Transverse colon (tissue), 4 donors: Measurements from ENCODE around the gene CFAP52. TPM values are rescaled to one million over a fixed set of nuclear protein-coding genes. Genes with fewer than 3 reads are reported as not detected.

Source experiments
- DNase-seq: peaks from one replicate; pipeline ENCODE4 v3.0.0-alpha.2; 2019
- H3K27ac ChIP-seq, 4 donors: fragments of 200-600 bp; sonication (generic); 2 replicates each; pipeline ENCODE4 v1.5.1; 2016 to 2018; ENCODE audit warnings: inconsistent platforms in 4 of 4
- H3K27me3 ChIP-seq: fragments of 200-600 bp; sonication (generic); 2 replicates; pipeline ENCODE4 v1.5.1; 2017; ENCODE audit warnings: inconsistent platforms
- H3K36me3 ChIP-seq, 4 donors: fragments of 200-600 bp; sonication (generic); 2 replicates each; pipeline ENCODE4 v1.5.1; 2017 to 2019; ENCODE audit warnings: inconsistent platforms in 4 of 4
- H3K4me1 ChIP-seq, 4 donors: fragments of 200-600 bp; sonication (generic); 2 replicates each; pipeline ENCODE4 v1.5.1; 2017 to 2020; ENCODE audit warnings: inconsistent platforms in 4 of 4
- H3K4me3 ChIP-seq, 4 donors: fragments of 200-600 bp; sonication (generic); 1 replicate in 1 of 4; 2 replicates in 3 of 4; pipeline versions ENCODE4 v1.5.1 to v1.6.1; 2017 to 2019; ENCODE audit warnings: inconsistent platforms in 4 of 4
- H3K9me3 ChIP-seq, 2 donors: fragments of 200-600 bp; sonication (generic); 2 replicates each; pipeline ENCODE4 v1.5.1; 2017 to 2019; ENCODE audit warnings: inconsistent platforms in 2 of 2
- EP300 ChIP-seq: sonication (generic); formaldehyde crosslinking; IDR thresholded peaks from one replicate; pipeline ENCODE4 v1.6.1; 2017; ENCODE audit warnings: antibody characterized with exemption, low read depth
- POLR2A ChIP-seq: fragments of 450-650 bp; IDR thresholded peaks from one replicate; pipeline ENCODE4 v1.6.1; 2016; ENCODE audit warnings: antibody characterized with exemption, mild to moderate bottlenecking, moderate library complexity
- POLR2AphosphoS5 ChIP-seq, 3 donors: sonication (generic); formaldehyde crosslinking; IDR thresholded peaks; one replicate each; pipeline ENCODE4 v1.6.1; 2016; ENCODE audit warnings: antibody characterized with exemption in 3 of 3
- WGBS, 2 donors: methylation state at CpG; one replicate each; pipeline ENCODE4 v1.1.5; 2018; ENCODE audit warnings: low coverage in 1 of 2; 5-methylcytosine and 5-hydroxymethylcytosine counted together
- in situ Hi-C, 4 donors: fragments of 200-750 bp; cut with MboI; loops; one replicate each; pipeline versions ENCODE4 v1.15.0 to v1.15.1; 2017; ENCODE audit warnings: low sequenced_read_pairs in 3 of 4, low pct_ligation_motif_present in 1 of 4, low pct_unique_long_range_greater_than_20kb in 1 of 4
- intact Hi-C: fragments of 100-400 bp; cut with DNase I; formaldehyde crosslinking; loops from one replicate; pipeline ENCODE4 v1.15.1; 2023; ENCODE audit warnings: low total_unique reads
- total RNA-seq, 4 donors: library from RNA; depleted of rRNA; stranded (reverse); fragments of >200 nt; gene quantifications; one replicate each; pipeline ENCODE4 v1.1.0, GENCODE V29; 2016
- TF ChIP-seq, protein P1 (sequence below), 5 experiments: fragments of 200-600 bp in 3 of 5; fragments of 450-650 bp in 2 of 5; sonication (generic) in 3 of 5; IDR thresholded peaks; 1 replicate in 2 of 5; 2 replicates in 3 of 5; pipeline ENCODE4 v1.5.1; 2016 to 2017; ENCODE audit warnings: antibody characterized with exemption in 5 of 5, inconsistent platforms in 3 of 5, mild to moderate bottlenecking in 2 of 5, moderate library complexity in 1 of 5

Gene CFAP52
- total RNA-seq, 4 donors from 2014 or later = not detected

DNA sequence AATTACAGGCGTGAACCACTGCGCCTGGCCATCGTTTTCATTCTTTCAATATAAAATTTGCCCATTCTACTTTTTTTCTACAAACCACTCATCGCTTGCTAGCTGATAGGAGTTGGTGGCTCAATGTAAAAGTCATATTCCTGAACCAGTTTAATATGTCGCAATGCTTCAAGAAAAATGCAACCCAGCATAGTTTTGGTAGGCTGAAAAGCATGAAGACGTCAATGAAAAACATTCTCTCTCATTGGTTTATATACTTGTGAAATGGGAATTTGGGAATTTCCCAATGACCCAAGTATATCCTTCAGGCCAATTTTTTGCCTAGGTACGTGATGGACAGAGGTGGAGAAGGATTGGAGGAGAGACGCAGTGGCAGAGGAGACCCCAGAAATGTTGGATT is 95.8 kb downstream of the CFAP52 start:
- DNase-seq = no peak
- Histone ChIP-seq H3K9me3 (no peaks in the 10 kb centered on the region), H3K36me3 (no peaks in the 10 kb centered on the region), H3K27ac (no peak overlapping the region), H3K27me3 (no peaks in the 10 kb centered on the region), H3K4me1 (no peaks in the 10 kb centered on the region), H3K4me3 (no peak overlapping the region)
- TF ChIP-seq, protein P1, sequence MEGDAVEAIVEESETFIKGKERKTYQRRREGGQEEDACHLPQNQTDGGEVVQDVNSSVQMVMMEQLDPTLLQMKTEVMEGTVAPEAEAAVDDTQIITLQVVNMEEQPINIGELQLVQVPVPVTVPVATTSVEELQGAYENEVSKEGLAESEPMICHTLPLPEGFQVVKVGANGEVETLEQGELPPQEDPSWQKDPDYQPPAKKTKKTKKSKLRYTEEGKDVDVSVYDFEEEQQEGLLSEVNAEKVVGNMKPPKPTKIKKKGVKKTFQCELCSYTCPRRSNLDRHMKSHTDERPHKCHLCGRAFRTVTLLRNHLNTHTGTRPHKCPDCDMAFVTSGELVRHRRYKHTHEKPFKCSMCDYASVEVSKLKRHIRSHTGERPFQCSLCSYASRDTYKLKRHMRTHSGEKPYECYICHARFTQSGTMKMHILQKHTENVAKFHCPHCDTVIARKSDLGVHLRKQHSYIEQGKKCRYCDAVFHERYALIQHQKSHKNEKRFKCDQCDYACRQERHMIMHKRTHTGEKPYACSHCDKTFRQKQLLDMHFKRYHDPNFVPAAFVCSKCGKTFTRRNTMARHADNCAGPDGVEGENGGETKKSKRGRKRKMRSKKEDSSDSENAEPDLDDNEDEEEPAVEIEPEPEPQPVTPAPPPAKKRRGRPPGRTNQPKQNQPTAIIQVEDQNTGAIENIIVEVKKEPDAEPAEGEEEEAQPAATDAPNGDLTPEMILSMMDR (IDR thresholded peaks at IDR 0.05) = no peak
- TF ChIP-seq POLR2A (no peak), EP300 (no peak), POLR2AphosphoS5 (IDR thresholded peaks at IDR 0.05) (no peak)
- intact Hi-C loops (no loop called here), in situ Hi-C loops (no loop called here)
- 90 to 95% methylated on average over 8 of the region's 8 CpGs for WGBS, 2 donors

DNA sequence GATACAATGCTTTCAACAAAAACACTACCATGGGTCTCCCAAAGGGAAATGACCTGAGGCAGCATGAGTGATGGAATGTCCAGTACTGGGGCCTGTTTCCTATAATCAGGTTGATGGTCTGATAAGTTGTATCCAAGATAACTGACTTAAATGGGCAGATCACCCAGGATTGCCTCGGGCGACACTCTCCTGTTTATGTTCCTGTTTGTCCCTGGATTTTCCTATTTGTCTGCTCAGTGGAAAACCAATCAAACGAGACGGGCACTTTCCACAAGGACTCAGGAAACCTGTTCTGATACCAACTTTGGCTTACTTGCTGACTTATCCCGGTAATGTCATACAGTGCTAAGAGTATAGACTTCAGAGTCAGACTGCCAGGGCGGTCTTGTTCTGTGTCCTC is 96.2 kb downstream of the CFAP52 start:
- no peaks in the 10 kb centered on the region for H3K36me3 ChIP-seq
- intact Hi-C loops = no loop called here
- no peaks in the 10 kb centered on the region for H3K4me1 ChIP-seq
- no peaks in the 10 kb centered on the region for H3K9me3 ChIP-seq
- in situ Hi-C loops = no loop called here
- 83 to 100% methylated on average over 1 to 6 of the region's 6 CpGs for WGBS, 2 donors
- DNase-seq = no peak
- no peak for TF ChIP-seq POLR2A
- no peak for TF ChIP-seq EP300
- no peak for TF ChIP-seq POLR2AphosphoS5 (IDR thresholded peaks at IDR 0.05)
- TF ChIP-seq, protein P1 (IDR thresholded peaks at IDR 0.05) = no peak
- no peak overlapping the region for H3K27ac ChIP-seq
- H3K27me3 ChIP-seq = no peaks in the 10 kb centered on the region
- H3K4me3 ChIP-seq = no peak overlapping the region

DNA sequence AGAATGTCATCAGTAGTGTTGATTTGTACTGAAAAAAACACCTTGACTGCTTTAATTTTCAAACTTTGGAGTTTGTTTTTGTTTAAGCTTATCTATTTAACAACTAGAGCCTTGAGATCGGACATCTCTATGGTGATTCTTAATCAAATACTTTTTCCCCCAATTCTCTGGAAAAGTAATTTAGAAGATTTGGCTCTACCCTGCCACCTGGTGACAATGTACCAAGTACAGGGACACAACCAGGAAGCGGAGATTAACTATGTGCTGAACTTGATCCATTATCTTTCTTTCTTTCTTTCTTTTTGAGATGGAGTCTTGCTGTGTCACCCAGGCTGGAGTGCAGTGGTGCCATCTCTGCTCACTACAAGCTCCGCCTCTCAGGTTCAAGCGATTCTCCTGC is 99.6 kb downstream of the CFAP52 start:
- H3K9me3 ChIP-seq = peaks cover 0 to 4% of the 10 kb centered on the region in 2 donors
- TF ChIP-seq, protein P1 (IDR thresholded peaks at IDR 0.05) = peak; percentile 17 to 37 (median 34)
- TF ChIP-seq POLR2AphosphoS5 (IDR thresholded peaks at IDR 0.05) = no peak
- intact Hi-C loops = no loop called here
- H3K27me3 ChIP-seq = no peaks in the 10 kb centered on the region
- DNase-seq = no peak
- H3K36me3 ChIP-seq = no peaks in the 10 kb centered on the region
- no peak overlapping the region for H3K4me3 ChIP-seq
- in situ Hi-C loops = no loop called here
- 45 to 74% methylated on average over 2 to 4 of the region's 4 CpGs for WGBS, 2 donors
- H3K27ac ChIP-seq = no peak overlapping the region
- H3K4me1 ChIP-seq = no peaks in the 10 kb centered on the region

DNA sequence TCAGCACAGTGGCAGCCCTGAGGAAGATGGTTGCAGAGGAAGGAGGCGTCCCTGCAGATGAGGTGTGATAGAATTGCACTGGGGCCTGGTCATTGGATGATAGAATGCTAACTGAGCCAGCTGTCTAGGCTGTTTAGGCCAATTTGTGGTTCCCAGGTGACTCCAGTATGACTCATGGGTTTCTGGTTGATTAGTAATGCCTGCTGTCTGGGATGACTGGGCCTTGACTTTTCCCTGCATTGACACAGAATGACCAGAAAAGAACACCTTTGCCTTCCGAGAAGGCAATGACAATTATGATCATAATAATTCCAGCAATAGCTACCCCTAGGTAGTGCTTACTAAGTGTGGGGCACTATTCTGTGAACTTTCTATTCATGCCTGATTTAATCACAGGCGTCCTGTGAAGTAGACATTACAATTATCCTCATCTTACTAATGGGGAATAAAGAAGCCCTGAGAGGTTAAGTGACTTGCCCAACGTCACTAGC is 100.4 kb downstream of the CFAP52 start:
- H3K27me3 ChIP-seq = no peaks in the 10 kb centered on the region
- H3K9me3 ChIP-seq = peaks cover 0 to 4% of the 10 kb centered on the region in 2 donors
- H3K36me3 ChIP-seq = no peaks in the 10 kb centered on the region
- intact Hi-C loops = no loop called here
- no peaks in the 10 kb centered on the region for H3K4me1 ChIP-seq
- DNase-seq = no peak
- H3K4me3 ChIP-seq = no peak overlapping the region
- no peak overlapping the region for H3K27ac ChIP-seq
- 88 to 90% methylated on average over 2 to 4 of the region's 4 CpGs for WGBS, 2 donors
- in situ Hi-C loops = no loop called here
- TF ChIP-seq EP300 (no peak), POLR2AphosphoS5 (IDR thresholded peaks at IDR 0.05) (no peak), POLR2A (no peak)
- TF ChIP-seq, protein P1 (IDR thresholded peaks at IDR 0.05) = no peak
